Measurements from ENCODE around the gene LRRC58.

- no peak for TF ChIP-seq JUND (IDR thresholded peaks at IDR 0.05)
- no peak for TF ChIP-seq CTCF (IDR thresholded peaks at IDR 0.05; ENCODE audit: low read depth, low read length, missing input control)
- no peak for TF ChIP-seq MAX (IDR thresholded peaks at IDR 0.05)
- peak in 1 of 2 donors; percentile 14 for TF ChIP-seq RAD21 (IDR thresholded peaks at IDR 0.05)
- TF ChIP-seq YY1 (IDR thresholded peaks at IDR 0.05), result no peak
- TF ChIP-seq EGR1 (IDR thresholded peaks at IDR 0.05; ENCODE audit: low read depth in 2 of 2), result no peak
- TF ChIP-seq, protein P1, sequence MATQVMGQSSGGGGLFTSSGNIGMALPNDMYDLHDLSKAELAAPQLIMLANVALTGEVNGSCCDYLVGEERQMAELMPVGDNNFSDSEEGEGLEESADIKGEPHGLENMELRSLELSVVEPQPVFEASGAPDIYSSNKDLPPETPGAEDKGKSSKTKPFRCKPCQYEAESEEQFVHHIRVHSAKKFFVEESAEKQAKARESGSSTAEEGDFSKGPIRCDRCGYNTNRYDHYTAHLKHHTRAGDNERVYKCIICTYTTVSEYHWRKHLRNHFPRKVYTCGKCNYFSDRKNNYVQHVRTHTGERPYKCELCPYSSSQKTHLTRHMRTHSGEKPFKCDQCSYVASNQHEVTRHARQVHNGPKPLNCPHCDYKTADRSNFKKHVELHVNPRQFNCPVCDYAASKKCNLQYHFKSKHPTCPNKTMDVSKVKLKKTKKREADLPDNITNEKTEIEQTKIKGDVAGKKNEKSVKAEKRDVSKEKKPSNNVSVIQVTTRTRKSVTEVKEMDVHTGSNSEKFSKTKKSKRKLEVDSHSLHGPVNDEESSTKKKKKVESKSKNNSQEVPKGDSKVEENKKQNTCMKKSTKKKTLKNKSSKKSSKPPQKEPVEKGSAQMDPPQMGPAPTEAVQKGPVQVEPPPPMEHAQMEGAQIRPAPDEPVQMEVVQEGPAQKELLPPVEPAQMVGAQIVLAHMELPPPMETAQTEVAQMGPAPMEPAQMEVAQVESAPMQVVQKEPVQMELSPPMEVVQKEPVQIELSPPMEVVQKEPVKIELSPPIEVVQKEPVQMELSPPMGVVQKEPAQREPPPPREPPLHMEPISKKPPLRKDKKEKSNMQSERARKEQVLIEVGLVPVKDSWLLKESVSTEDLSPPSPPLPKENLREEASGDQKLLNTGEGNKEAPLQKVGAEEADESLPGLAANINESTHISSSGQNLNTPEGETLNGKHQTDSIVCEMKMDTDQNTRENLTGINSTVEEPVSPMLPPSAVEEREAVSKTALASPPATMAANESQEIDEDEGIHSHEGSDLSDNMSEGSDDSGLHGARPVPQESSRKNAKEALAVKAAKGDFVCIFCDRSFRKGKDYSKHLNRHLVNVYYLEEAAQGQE (IDR thresholded peaks at IDR 0.05), result no peak
- no peak for TF ChIP-seq TAF1 (conservative IDR thresholded peaks at IDR 0.05)
- no peak for TF ChIP-seq GABPA (IDR thresholded peaks at IDR 0.05 in 1 of 2, conservative IDR thresholded peaks at IDR 0.05 in 1 of 2)
- no peak for TF ChIP-seq ZBTB33 (IDR thresholded peaks at IDR 0.05)
These were observed 8.7 kb upstream of the LRRC58 start for GRCh38 chr3:120357807-120358206.
